HG02870 (cell line): ENCODE data around the gene FAHD1.

Source experiments
- ATAC-seq: cut with Tn5 transposase; IDR thresholded peaks from one replicate; pipeline ENCODE4 v1.9.1; 2021; ENCODE audit warnings: mild to moderate bottlenecking, moderate library complexity; ENCODE audit not compliant: unreplicated experiment

FAHD1 gene

DNA sequence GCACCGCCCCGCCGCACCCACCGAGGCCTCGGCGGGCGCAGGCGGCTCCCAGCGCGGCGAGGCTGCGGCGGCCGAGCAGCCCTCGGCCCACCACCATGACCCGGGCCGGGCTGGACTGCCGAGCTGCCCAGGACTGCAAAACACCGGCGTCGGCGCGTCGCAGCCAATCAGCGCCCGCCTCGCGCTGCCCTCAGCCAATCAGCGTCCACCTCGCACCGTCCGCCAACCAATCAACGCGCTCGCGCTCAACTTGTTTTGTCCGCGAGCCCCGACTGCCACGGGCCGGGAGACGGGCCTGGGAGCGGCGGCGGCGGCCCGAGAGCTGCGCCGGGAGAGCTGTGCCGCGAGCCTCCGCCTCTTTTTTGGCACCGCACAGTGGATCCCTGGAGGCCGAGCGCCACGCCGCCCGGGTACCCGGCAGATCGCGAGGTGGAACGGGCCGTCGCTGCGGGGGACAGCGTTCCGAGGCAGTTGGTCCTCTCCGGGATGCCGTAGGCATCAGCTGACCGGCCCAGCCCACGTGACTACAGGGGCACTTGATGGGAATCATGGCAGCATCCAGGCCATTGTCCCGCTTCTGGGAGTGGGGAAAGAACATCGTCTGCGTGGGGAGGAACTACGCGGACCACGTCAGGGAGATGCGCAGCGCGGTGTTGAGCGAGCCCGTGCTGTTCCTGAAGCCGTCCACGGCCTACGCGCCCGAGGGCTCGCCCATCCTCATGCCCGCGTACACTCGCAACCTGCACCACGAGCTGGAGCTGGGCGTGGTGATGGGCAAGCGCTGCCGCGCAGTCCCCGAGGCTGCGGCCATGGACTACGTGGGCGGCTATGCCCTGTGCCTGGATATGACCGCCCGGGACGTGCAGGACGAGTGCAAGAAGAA lies at the start of gene FAHD1, which contains the start of gene HAGH:
FAHD1 (plus strand) TSS at position 516 of the 883 bp plus-strand sequence; CDS start at position 549, 33 bp downstream.
HAGH (minus strand) TSS at position 135 of the 883 bp plus-strand sequence; CDS start at position 97, 38 bp downstream.
- ATAC-seq, result peak; percentile 84

DNA sequence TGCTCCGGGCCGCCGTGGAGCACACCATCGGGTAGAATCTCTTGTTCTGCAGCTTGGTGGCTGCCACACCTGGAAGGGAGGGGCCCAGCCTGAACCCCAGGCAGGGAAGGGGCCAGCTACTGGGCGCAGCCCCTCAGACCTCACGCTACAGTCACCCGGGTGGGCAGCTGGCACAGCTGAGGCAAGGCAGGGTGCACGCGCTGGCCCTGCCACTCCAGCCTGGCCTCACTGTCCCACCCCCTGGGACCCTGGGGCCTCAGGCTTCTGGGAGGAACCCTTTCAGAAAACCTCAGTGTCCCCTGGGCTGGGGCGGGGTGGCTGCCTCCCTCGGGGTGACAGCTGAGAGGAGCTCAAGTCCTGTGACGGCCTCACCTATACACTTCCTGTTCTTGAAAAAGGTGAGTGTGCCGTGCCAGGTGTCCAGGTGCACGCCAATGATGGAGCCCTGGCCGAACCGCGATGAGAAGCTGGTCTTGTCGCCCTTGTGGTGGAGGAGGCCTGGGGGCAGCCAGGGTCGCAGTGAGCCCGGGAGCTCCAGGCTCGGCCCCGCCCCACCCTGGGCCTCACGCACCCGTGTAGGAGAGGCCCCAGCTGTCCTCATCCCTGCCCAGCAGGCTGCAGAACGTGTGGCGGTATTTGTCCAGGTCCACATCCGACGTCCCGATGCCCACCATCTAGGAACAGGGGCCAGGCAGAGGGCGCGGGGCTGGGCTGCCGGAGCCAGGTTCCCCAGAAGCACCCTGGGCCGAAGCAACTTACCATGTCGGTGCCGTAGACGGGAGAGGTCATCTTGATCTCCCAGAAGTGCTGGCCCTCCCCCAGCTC lies 49.4 kb upstream of the FAHD1 start:
- no peak for ATAC-seq

DNA sequence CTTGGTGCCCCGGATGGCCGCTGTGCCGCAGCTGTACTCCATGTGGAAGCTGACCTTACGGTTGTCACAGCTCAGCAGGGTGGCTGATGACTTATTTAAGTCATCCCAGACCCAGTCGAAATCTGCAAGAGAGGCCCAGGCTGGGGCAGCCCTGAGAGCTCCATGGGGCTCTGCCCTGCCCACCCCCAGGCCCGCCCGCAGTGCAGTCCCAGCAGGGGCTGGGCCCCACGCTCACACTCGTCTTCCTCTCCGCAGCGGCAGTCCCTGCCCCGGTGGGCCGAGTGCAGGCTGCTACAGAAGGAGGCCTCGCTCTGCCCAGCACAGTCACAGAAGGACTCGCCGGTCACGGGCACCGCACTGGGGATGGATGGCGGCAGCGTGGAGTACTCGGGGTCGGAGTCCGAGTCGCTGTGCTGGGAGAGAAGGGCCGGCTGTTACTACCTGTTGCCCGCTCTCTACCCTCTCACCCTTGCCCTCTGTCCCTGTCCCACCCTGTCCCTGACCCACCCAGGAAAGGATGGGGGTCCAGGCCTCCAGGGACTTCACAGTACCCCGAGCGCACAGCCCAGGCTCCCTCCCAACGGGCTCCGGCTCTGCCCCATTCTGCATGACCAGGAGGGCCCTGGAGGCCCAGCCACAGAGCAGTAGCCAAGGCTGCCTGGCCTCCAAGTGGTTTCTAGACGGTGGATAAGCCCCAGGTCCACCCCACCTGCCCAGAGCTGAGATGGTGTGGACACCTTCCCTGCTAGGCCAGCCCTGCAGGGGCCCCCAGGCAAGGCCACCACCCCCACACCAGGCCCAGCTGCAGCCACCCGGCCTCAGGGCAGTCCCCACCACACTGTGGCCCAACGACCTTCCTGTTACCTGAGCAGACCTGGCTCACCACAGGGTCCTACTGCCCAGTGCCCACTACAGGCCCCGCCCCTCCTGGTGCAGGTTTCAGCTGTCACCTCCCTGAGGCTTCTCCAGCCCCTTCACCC lies 48.5 kb upstream of the FAHD1 start:
- ATAC-seq, result no peak

DNA sequence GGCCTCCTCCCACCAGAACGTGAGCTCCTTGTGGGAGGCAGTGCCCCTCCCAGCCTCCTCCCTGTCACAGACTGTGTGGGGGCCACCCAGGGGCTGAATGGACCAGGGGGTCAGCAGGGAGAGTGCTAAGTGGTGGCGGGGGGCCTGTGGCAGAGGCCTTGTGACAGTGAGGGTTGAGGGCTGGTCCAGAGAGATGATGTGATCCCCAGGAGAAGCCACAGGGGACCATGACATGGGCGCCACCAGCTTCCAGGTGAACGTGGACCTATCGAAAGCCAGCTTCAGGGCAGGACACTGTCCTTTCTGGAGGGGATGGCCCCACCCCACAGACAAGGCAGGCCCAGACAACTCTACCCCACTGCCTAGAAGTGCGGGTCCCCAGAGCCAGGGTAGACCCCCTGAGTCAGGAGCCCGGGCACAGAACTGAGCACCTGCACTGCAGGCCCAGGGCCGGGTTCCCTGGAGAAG lies 47.7 kb upstream of the FAHD1 start:
- ATAC-seq, result no peak

DNA sequence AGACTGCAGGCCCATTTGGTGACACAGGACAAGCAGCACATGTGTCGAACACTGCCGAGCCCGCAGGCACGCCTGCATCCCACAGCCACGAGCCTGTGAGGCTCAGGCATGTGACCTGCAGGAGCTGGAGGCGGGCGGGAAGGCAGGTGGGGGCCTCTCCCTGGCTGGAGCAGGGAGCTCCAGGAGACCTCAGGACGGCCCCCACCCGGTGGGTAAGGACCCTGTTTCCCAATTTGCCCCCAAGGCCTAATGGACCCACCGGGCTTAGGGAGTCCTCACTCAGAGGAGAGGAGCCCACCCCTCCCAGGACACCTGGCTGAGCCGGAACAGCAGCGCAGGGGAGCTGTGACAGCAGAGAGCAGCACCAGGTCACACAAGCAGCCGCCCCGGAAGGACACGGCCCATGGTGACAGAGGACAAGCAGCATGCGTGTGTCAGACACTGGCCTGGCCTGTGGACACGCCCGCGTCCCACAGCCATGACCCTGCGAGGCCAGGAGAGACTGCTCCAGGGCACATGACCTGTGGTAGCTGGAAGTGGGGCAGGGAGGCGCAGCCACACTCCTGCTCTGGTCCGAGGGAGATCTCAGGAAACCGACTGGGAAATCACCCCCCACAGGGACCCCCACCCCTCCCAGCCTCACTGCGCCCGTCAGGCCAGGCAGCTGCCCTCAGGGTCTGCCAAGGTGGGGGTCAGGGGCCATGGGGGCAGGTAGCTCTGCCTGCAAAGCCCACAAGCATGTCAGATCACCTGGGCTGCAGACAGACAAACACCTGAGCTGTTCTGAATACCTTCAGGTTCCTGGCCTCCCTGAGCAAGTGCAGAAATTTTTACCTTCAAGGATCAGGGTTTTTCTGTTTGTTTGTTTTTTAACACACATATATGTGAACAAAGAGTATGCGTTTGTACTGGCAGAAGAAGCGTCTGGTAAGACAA lies 47.0 kb upstream of the FAHD1 start:
- no peak for ATAC-seq

DNA sequence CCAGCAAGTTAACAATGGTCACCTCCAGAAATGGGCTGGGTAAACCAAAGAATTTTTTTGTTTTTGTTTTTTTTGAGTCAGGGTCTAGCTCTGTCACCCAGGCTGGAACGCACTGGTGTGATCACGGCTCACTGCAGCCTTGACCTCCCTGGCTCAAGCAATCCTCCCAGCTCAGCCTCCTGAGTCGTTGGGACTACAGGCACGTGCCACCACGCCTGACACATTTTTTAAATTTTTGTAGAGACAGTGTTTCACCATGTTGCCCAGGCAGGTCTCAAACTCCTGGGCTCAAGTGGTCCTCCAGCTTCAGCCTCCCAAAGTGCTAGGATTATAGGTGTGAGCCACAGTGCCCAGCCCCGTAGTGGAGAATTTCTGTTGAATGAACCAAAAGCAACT lies 46.3 kb upstream of the FAHD1 start:
- ATAC-seq, result no peak

DNA sequence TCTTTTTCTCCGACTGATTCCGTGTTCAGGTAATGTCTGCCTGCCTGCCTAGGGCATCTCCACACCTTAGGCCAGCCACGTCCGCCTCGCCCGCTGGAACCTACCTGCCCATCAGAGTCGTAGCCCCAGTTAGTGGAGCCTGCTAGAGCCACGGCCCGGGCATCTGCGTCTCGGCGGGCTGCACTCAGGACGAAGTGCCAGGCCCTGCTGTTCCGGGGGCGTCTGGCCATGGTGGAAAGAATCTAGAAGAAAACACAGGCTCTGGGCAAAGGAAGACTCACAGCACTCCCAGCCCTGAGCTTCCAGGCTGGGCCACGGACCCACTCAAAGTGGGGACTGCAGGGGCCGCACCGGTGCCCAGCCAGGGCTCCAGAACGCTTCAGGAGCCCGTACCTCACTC lies 45.8 kb upstream of the FAHD1 start:
- ATAC-seq, result no peak

DNA sequence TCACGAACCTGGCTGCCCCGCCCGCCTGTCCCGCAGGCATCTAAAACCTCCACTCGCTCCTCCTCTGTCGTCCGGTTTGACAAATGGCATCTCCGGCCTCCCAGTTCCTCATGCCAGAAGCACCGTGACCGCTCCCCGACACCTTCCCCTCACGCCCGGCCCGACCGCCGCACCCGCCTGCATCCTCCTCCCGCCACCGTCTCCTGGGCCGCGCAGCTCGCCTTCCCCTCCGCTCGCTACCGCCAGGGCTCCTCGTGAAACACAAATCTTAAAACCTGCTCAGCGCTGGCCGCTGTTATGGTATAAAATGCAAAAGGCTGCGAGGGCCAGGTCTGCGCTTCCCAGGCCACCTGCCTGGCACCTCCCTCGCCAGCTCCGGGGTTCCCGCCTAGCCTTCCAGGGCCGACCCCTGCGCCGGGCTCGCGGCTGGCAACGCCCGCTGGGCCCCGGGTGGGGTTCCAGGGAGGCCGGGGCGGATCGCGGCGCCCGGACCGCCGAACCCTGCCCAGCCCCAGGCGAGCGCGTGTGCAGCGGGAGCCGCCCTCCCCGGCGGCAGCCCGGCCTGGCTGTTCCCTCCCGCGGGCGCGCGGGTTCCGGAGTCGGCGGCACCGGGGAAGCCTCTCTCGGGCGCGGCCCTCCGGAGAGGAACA lies 45.1 kb upstream of the FAHD1 start:
- ATAC-seq, result no peak

DNA sequence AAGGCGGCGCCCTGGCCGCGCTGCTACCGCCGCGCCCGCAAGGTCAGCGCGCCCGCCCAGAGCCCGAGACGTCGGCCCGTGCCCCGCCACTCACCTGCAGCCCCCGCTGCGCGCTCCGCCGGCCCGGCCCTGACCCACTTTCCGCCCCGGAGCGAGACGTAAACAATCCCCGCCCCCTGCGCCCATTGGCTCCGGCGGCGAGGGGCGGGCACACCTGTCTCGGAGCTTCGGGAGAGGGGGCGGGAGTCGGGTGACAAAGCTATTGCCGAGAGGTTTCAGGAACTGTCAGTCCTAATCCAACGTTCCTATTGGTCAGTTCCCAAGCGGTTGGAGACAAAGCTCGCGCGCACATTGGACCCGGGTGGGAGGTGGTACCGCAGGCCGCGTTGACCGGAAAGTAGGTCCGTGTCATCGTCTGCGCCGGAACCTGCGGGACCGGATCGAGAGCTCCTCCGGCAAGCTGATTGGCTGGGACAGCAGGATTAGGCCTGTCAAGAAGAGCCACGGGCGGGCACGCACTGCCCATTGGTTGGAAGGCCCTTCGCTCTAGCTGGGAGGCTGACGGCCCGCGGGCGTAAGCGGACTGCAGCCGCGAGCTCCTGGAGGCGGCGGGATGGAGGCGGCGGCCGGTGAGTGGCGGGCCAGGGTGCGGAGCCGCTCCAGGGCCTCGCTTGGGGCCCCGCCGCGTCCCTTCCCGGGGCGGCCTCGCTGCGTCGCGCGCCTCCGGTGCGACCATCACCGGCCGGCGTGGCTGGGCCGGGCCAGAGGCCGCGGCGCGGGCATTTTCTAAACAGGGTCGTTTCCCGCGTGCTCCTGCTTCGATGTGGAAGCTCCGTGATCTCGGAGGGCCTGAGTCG lies 44.4 kb upstream of the FAHD1 start, which contains the start of the genes NUBP2 and SPSB3:
NUBP2 (plus strand) TSS at position 553 of the 857 bp plus-strand sequence; CDS start at position 614, 61 bp downstream.
SPSB3 (minus strand) TSS at position 164 of the 857 bp plus-strand sequence. CDS start 1,088 bp downstream, outside the sequence.
- ATAC-seq, result peak; percentile 81

DNA sequence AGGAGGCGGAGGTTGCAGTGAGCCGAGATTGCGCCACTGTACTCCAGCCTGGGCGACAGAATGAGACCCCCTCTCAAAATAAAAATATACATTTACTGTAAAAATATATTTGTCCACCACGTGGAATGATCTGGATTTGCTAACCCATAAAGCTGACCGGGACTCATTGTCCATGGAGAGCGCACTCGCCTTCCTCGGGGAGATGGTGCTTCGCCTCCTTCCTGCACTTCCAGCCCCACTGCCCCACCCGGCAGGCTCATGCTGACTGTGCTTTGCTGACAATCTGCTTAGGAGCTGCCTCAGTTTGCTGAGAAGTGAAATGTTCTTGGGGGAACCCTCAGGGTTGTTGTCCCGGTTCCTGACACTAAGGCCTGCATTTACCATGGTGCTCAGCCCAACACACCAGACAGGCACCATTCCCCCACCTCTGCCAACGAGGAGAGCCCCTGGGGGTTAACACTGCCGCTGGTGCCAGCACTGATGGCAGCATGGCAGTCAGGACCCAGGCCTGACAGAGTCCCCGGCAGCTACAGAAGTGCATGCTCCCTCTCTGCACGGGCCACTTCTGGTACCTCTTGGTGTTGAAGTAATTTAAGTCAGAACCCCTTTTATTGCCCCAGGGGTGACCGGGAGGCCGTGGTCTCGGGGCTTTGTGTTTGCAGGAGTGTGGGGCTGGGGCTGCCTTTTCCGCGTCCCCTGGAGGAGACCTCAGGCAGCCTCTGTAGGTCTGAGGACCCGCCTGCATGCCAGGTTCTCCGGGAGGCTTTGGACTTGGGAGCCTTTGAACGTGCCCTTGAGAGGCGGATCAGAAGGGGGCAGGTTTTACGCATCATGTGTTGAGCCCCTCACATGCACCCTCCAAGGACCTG lies 41.8 kb upstream of the FAHD1 start:
- no peak for ATAC-seq

DNA sequence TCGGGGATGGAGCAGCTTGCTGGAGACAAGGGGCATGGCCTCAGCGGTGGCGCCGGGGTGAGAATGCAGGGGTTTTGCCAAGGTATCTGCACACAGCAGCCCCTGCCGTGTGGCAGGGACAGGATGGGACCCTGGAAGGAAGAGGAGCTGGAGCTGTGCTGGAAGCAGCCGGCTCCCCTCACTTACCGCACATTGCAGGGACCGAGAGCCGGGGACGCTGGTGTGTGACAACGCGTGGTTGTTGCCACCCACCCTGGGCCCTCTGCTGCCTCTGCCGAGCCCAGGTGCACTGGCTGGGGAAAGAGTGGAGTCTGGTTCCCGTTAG lies 41.2 kb upstream of the FAHD1 start:
- no peak for ATAC-seq

DNA sequence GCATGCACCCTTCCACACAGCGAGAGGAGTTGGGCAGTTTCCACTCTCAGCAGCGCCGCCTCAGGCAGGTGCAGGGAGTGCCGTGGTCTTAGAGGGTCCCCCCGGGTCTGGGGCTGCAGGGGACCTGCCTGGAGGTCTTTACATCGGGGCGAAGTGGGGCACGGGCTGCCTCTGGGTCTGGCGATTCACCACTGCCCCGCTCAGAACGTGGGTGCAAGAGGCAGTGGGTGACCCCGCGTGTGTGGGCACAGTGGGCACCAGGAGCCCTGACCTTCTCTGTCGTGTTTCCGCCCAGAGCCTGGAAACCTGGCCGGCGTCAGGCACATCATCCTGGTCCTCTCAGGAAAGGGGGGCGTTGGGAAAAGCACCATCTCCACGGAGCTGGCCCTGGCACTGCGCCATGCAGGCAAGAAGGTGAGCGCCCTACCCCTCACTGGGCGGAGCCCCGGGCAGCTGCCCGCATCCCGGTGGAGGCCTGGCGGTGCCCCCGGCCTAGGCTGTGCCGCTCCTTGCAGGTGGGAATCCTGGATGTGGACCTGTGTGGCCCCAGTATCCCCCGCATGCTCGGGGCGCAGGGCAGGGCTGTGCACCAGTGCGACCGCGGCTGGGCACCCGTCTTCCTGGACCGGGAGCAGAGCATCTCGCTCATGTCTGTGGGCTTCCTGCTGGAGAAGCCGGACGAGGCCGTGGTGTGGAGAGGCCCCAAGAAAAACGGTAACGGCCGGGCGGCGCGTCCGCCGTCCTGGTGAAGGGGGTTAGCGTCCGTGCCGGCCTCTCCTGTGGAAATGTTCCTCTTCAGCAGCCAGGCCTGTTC lies 40.6 kb upstream of the FAHD1 start:
- ATAC-seq, result no peak

DNA sequence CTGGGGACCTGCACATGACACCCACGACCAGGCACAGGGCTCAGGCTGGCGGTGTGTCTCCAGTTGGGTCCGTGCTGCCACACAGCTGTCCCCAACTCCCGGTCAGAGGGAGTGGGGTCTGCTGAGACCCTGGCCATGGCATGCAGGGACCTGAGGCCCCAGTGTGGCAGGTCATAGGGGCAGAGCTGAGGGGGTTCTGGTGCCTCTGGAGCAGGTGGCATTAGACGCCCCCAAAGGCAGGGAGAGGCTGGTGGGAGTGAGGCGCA lies 40.0 kb upstream of the FAHD1 start:
- ATAC-seq, result no peak

DNA sequence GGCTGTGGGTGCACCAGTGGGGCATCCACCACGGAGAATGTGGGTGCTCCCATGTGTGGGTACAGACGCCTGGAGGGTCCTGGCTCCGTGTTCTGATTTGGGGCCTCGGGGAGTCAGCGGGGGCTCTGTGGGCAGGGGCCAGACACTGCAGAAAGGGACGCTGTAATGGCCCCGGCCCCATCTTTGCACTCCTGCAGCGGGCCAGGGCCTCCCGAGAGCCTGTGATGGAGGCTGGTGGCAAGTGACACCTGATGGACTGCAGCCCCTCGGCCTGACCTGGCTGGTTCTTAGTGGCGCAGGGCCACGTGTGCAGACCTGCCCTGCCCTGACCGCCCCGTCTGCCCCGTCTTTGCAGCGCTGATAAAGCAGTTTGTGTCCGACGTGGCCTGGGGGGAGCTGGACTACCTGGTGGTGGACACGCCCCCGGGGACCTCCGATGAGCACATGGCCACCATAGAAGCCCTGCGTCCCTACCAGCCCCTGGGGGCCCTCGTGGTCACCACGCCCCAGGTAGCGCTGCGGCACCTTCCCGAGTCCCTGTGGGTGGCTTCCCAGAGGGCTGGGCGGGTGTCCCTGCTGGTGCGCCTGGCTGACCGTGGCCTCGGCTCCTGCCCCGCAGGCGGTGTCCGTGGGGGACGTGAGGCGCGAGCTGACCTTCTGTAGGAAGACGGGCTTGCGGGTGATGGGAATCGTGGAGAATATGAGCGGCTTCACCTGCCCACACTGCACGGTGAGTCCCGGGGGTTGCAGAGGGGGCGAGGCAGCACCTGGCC lies 39.5 kb upstream of the FAHD1 start:
- ATAC-seq, result no peak

DNA sequence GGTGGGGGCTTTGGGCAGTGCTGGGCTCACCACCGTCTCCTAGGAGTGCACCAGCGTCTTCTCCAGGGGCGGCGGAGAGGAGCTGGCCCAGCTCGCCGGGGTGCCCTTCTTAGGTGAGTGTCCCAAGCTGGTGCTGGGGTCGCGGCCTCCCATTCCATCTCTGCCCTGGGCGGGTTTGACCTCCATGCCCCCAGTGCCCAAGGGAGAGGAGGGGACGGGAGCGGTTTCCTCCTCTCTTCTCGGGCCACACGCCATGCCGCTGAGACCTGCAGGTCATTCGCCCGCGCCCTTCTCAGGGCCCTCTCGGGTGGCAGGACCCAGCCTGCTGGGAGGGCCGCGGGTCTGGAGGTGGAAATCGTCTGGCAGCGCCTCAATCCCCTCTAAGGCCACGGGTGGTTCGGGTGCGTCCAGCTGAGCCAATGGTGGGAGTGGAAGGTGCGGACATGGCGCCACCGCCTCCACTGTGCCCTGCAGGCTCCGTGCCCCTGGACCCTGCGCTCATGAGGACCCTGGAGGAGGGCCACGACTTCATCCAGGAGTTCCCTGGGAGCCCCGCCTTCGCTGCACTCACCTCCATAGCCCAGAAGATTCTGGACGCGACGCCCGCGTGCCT lies 38.8 kb upstream of the FAHD1 start:
- ATAC-seq, result no peak
